Measurements from ENCODE around the gene STRC.
"Not testable (repeated sequence)": the region's sequence is repeated elsewhere in the genome, so short reads cannot be mapped to it uniquely, and the experiment has no call there.

- TF ChIP-seq, protein P1, sequence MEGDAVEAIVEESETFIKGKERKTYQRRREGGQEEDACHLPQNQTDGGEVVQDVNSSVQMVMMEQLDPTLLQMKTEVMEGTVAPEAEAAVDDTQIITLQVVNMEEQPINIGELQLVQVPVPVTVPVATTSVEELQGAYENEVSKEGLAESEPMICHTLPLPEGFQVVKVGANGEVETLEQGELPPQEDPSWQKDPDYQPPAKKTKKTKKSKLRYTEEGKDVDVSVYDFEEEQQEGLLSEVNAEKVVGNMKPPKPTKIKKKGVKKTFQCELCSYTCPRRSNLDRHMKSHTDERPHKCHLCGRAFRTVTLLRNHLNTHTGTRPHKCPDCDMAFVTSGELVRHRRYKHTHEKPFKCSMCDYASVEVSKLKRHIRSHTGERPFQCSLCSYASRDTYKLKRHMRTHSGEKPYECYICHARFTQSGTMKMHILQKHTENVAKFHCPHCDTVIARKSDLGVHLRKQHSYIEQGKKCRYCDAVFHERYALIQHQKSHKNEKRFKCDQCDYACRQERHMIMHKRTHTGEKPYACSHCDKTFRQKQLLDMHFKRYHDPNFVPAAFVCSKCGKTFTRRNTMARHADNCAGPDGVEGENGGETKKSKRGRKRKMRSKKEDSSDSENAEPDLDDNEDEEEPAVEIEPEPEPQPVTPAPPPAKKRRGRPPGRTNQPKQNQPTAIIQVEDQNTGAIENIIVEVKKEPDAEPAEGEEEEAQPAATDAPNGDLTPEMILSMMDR (IDR thresholded peaks at IDR 0.05) = not testable (repeated sequence)
- TF ChIP-seq POLR2AphosphoS5, POLR2A (IDR thresholded peaks at IDR 0.05): not testable (repeated sequence)
Measured at GRCh38 chr15:43602233-43602632, 16.4 kb downstream of the STRC start.

Data from breast epithelium (tissue), 3 donors.